ENCODE results near the gene ZNF593OS.

DNA sequence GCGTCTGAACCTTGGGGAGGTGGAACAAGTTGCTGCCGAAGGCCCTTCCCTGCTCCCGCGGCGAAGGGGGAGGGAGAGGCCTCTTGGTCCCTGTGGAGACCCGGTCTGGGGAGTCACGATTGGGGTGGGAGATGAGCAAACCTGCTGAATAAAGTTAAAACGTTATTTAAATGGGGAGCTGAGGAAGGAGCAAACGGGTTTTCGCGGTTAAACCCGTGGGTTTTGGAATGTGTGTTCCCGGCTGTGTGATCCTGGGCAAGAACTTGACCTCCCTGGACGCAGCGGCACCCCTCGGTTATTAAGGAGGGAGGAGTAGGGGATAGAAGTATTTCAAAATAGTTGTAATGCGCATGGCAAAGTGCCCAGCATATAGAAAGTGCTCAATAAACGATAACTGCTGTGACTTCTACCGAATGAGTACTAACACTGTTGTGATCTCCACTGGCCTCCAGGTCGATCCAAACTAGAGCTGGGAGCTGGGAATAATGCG is 9.4 kb downstream of the ZNF593OS start:
- TF ChIP-seq, protein P1, sequence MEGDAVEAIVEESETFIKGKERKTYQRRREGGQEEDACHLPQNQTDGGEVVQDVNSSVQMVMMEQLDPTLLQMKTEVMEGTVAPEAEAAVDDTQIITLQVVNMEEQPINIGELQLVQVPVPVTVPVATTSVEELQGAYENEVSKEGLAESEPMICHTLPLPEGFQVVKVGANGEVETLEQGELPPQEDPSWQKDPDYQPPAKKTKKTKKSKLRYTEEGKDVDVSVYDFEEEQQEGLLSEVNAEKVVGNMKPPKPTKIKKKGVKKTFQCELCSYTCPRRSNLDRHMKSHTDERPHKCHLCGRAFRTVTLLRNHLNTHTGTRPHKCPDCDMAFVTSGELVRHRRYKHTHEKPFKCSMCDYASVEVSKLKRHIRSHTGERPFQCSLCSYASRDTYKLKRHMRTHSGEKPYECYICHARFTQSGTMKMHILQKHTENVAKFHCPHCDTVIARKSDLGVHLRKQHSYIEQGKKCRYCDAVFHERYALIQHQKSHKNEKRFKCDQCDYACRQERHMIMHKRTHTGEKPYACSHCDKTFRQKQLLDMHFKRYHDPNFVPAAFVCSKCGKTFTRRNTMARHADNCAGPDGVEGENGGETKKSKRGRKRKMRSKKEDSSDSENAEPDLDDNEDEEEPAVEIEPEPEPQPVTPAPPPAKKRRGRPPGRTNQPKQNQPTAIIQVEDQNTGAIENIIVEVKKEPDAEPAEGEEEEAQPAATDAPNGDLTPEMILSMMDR (IDR thresholded peaks at IDR 0.05), result no peak
- no peak for TF ChIP-seq POLR2A (IDR thresholded peaks at IDR 0.05)

Measured in uterus (tissue), 2 donors.